IPS DF 6.9 (cell line): ENCODE data around the gene TRIM6.
"Not testable (repeated sequence)": the region's sequence is repeated elsewhere in the genome, so short reads cannot be mapped to it uniquely, and the experiment has no call there.

Experiments
- DNase-seq: peaks from one replicate; pipeline ENCODE4 v3.0.0-alpha.2; 2013; ENCODE audit warnings: low read depth, low spot score
- H3K27ac ChIP-seq: one replicate; pipeline ENCODE4 v1.5.1; 2013; ENCODE audit warnings: low read length, control low read depth
- H3K27me3 ChIP-seq: 2 replicates; pipeline ENCODE4 v1.6.1; 2013; ENCODE audit warnings: mild to moderate bottlenecking, low read length; ENCODE audit not compliant: control insufficient read depth, insufficient read depth
- H3K36me3 ChIP-seq: 2 replicates; pipeline ENCODE4 v1.6.1; 2013; ENCODE audit warnings: low read length; ENCODE audit not compliant: control insufficient read depth, insufficient read depth
- H3K4me1 ChIP-seq: 2 replicates; pipeline ENCODE4 v1.6.1; 2013; ENCODE audit warnings: low read length; ENCODE audit not compliant: control insufficient read depth, insufficient read depth
- H3K4me3 ChIP-seq: 2 replicates; pipeline ENCODE4 v1.5.1; 2013; ENCODE audit warnings: mild to moderate bottlenecking, low read length
- H3K9me3 ChIP-seq: 2 replicates; pipeline ENCODE4 v1.6.1; 2013; ENCODE audit warnings: low read length, inconsistent platforms; ENCODE audit not compliant: control insufficient read depth, insufficient read depth
- WGBS: extraction: QIAGEN DNeasy Blood & Tissue Kit; methylation state at CpG from one replicate; pipeline ENCODE4 v1.1.7; 2013; ENCODE audit warnings: mixed read lengths, missing lambda C conversion rate; ENCODE audit not compliant: insufficient read length, insufficient coverage; 5-methylcytosine and 5-hydroxymethylcytosine counted together

The TRIM6 gene

GRCh38 chr11:5577101-5577500, 19.3 kb upstream of the TRIM6 start:
- no peaks in the 10 kb centered on the region for H3K4me1 ChIP-seq
- H3K36me3 ChIP-seq: no peaks in the 10 kb centered on the region

GRCh38 chr11:5580577-5580976, 15.9 kb upstream of the TRIM6 start, which contains the start of gene OR52B6:
Gene OR52B6, plus strand, starts transcription at chr11:5580877. Its CDS starts 0 bp downstream, at chr11:5580877.
- H3K27ac ChIP-seq: no peak within 1 kb of the TSS
- no peaks in the 10 kb centered on the region for H3K4me1 ChIP-seq
- H3K36me3 ChIP-seq: no peaks in the 10 kb centered on the region
- no CpG with 5 or more reads among the region's 8 CpGs for WGBS
- H3K4me3 ChIP-seq: no peak within 1 kb of the TSS
- no peaks in the 10 kb centered on the region for H3K9me3 ChIP-seq
- DNase-seq: no peak
- no peaks in the 10 kb centered on the region for H3K27me3 ChIP-seq

More at GRCh38 chr11:5577101-5577500, 19.3 kb upstream of the TRIM6 start:
- H3K9me3 ChIP-seq: no peaks in the 10 kb centered on the region
- H3K27me3 ChIP-seq: no peaks in the 10 kb centered on the region
- H3K4me3 ChIP-seq: no peak overlapping the region
- DNase-seq: no peak
- H3K27ac ChIP-seq: no peak overlapping the region

- Histone ChIP-seq H3K27me3 (no peaks in the 10 kb centered on the region), H3K27ac (no peak overlapping the region), H3K4me1 (no peaks in the 10 kb centered on the region), H3K9me3 (no peaks in the 10 kb centered on the region), H3K36me3 (no peaks in the 10 kb centered on the region), H3K4me3 (no peak overlapping the region)
- DNase-seq: no peak
- WGBS: no CpG with 5 or more reads among the region's 4 CpGs
Measured at GRCh38 chr11:5581014-5581413, 15.4 kb upstream of the TRIM6 start.

GRCh38 chr11:5584458-5584857, 12.0 kb upstream of the TRIM6 start:
- not testable (repeated sequence) for DNase-seq, H3K27me3 ChIP-seq, H3K27ac ChIP-seq, H3K9me3 ChIP-seq, H3K36me3 ChIP-seq, H3K4me1 ChIP-seq, H3K4me3 ChIP-seq
- WGBS: no CpG with 5 or more reads among the region's 5 CpGs

GRCh38 chr11:5589906-5590305, 6.5 kb upstream of the TRIM6 start:
- no CpG with 5 or more reads among the region's 31 CpGs for WGBS
- DNase-seq, H3K27ac ChIP-seq, H3K36me3 ChIP-seq, H3K9me3 ChIP-seq, H3K4me1 ChIP-seq, H3K4me3 ChIP-seq, H3K27me3 ChIP-seq: not testable (repeated sequence)

DNA sequence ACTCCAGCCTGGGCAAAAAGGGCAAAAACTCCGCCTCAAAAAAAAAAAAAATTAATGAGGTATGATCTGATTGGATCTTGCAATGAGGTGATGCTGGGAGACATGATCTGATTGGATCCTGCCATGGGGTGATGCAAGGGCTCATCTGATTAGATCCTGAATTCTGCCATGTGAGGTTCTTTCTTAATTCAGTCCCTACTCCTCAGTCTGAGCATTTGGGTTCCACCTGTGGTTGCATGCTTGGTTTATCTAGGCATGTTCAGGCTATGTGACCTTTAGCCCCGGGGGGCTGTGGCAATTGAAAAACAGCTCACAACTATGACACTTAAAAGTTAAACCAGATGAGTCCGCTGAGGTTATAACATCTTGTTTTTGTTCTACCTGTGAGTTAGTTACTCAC, 4.8 kb upstream of the TRIM6 start:
- H3K27ac ChIP-seq: no peak overlapping the region
- H3K4me1 ChIP-seq: no peaks in the 10 kb centered on the region
- H3K36me3 ChIP-seq: no peaks in the 10 kb centered on the region
- H3K4me3 ChIP-seq: no peak overlapping the region
- no CpG with 5 or more reads among the region's 3 CpGs for WGBS
- H3K27me3 ChIP-seq: no peaks in the 10 kb centered on the region
- no peaks in the 10 kb centered on the region for H3K9me3 ChIP-seq
- DNase-seq: no peak

DNA sequence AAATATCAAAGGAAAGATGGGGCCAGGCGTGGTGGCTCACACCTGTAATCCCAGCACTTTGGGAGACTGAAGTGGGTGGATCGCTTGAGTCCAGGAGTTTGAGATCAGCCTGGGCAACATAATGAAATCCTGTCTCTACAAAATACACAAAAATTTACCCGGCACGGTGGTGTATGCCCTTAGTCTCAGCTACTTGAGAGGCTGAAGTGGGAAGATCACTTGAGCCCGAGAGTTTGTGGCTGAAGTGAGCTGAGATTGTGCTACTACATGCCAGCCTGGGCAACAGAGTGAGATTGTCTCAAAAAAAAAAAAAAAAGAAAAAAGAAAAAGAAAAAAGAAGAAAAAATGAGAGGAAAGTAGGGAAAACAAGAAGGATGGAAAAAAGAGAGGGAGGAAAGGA, 3.8 kb upstream of the TRIM6 start:
- no peak for DNase-seq
- H3K27me3 ChIP-seq: no peaks in the 10 kb centered on the region
- no peaks in the 10 kb centered on the region for H3K36me3 ChIP-seq
- no peaks in the 10 kb centered on the region for H3K4me1 ChIP-seq
- WGBS: no CpG with 5 or more reads among the region's 5 CpGs
- no peak overlapping the region for H3K27ac ChIP-seq
- no peaks in the 10 kb centered on the region for H3K9me3 ChIP-seq
- H3K4me3 ChIP-seq: no peak overlapping the region

GRCh38 chr11:5593146-5593545, 3.3 kb upstream of the TRIM6 start:
- Histone ChIP-seq H3K4me1 (no peaks in the 10 kb centered on the region), H3K4me3 (no peak overlapping the region), H3K36me3 (no peaks in the 10 kb centered on the region), H3K27me3 (no peaks in the 10 kb centered on the region), H3K9me3 (no peaks in the 10 kb centered on the region), H3K27ac (no peak overlapping the region)
- no CpG with 5 or more reads among the region's 1 CpG for WGBS
- no peak for DNase-seq

DNA sequence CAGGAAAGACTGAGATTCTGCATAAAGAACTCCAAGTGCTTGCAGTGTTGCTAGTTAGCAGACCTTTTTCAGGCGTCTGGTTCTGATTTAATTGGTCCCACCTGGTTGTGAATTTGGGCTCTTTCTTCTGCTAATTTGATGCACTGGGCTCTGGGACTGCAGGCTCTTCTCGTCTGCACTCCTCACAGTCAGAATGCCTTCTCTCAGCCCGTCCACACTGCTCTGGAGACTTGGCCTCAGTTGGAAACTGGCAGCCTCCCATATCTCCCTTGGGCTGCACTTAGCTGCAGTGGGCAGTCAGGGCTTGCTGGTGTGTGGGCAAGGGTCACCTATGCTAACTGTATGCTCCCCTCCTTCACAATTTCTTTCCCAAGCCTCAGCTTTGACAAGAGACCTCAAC, 1.5 kb downstream of the TRIM6 start:
- no peaks in the 10 kb centered on the region for H3K4me1 ChIP-seq
- H3K9me3 ChIP-seq: no peaks in the 10 kb centered on the region
- H3K36me3 ChIP-seq: no peaks in the 10 kb centered on the region
- no peak for DNase-seq
- H3K27ac ChIP-seq: no peak overlapping the region
- no peak overlapping the region for H3K4me3 ChIP-seq
- no CpG with 5 or more reads among the region's 3 CpGs for WGBS
- no peaks in the 10 kb centered on the region for H3K27me3 ChIP-seq

- WGBS: no CpG with 5 or more reads among the region's 9 CpGs
- no peak overlapping the region for H3K27ac ChIP-seq
- peaks cover 6% of the 10 kb centered on the region; the same call in 1 of the 2 replicates for H3K36me3 ChIP-seq
- peak; percentile 58 for DNase-seq
- no peaks in the 10 kb centered on the region for H3K4me1 ChIP-seq
- H3K27me3 ChIP-seq: no peaks in the 10 kb centered on the region
- H3K4me3 ChIP-seq: no peak overlapping the region
- no peaks in the 10 kb centered on the region for H3K9me3 ChIP-seq
Measured at GRCh38 chr11:5600374-5600851, 4.0 kb downstream of the TRIM6 start.

DNA sequence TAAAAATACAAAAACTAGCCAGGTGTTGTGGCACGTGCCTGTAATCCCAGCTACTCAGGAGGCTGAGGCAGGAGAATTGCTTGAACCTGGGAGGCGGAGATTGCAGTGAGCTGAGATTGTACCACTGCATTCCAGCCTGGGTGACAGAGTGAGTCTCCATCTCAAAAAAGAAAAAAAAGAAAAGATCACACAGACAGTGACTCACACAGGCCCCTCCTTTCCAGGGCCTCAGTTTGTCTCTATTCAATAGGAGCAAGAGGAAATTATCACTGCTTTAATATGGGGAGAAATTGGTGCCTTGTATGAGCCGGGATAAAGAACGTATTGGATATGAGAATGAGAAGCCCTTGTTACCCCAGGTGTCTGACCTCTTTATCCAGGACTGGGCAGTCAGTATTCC, 6.4 kb downstream of the TRIM6 start:
- not testable (repeated sequence) for H3K27ac ChIP-seq, H3K27me3 ChIP-seq, H3K4me1 ChIP-seq, H3K36me3 ChIP-seq, H3K9me3 ChIP-seq, H3K4me3 ChIP-seq, DNase-seq
- WGBS: no CpG with 5 or more reads among the region's 4 CpGs
